Measurements from ENCODE around the gene LRP2.
"Not testable (repeated sequence)": the region's sequence is repeated elsewhere in the genome, so short reads cannot be mapped to it uniquely, and the experiment has no call there.

GRCh38 chr2:169399491-169399890 lies 37.2 kb upstream of the LRP2 start:
- not testable (repeated sequence) for TF ChIP-seq BACH1 (IDR thresholded peaks at IDR 0.05; ENCODE audit: low read length); RFX5 (IDR thresholded peaks at IDR 0.05; ENCODE audit: borderline replicate concordance, low read depth, low read length); CTCF (IDR thresholded peaks at IDR 0.05; ENCODE audit: control extremely low read depth in 1 of 3, insufficient read depth in 1 of 3, low read depth in 1 of 3, low read length in 3 of 3); ATF2 (IDR thresholded peaks at IDR 0.05; ENCODE audit: low read length)

Data from H1 (cell line).